ENCODE measurements around the gene UGT1A8.

UGT1A8 gene

GRCh38 chr2:233693963-233694362 is 76.5 kb downstream of the UGT1A8 start:
- H3F3A ChIP-seq (ENCODE audit: insufficient read depth, low read length), result no peaks in the 10 kb centered on the region
- no peaks in the 10 kb centered on the region for H4K20me1 ChIP-seq (ENCODE audit: insufficient read depth, low read length)
- no peaks in the 10 kb centered on the region for H3K9me2 ChIP-seq (replicated peaks; ENCODE audit: insufficient read depth, low read length)
- no peaks in the 10 kb centered on the region for H3K4me1 ChIP-seq (ENCODE audit: low read length)
- H3K9me3 ChIP-seq (replicated peaks; ENCODE audit: insufficient read depth, low read length), result no peaks in the 10 kb centered on the region
- H3K27me3 ChIP-seq (replicated peaks; ENCODE audit: insufficient read depth, low read length), result no peaks in the 10 kb centered on the region
- no peak overlapping the region for H3K4me2 ChIP-seq (ENCODE audit: low read depth, low read length)
- H2AFZ ChIP-seq (ENCODE audit: low read length), result no peak overlapping the region
- no peak for DNase-seq
- TF ChIP-seq, protein P1, sequence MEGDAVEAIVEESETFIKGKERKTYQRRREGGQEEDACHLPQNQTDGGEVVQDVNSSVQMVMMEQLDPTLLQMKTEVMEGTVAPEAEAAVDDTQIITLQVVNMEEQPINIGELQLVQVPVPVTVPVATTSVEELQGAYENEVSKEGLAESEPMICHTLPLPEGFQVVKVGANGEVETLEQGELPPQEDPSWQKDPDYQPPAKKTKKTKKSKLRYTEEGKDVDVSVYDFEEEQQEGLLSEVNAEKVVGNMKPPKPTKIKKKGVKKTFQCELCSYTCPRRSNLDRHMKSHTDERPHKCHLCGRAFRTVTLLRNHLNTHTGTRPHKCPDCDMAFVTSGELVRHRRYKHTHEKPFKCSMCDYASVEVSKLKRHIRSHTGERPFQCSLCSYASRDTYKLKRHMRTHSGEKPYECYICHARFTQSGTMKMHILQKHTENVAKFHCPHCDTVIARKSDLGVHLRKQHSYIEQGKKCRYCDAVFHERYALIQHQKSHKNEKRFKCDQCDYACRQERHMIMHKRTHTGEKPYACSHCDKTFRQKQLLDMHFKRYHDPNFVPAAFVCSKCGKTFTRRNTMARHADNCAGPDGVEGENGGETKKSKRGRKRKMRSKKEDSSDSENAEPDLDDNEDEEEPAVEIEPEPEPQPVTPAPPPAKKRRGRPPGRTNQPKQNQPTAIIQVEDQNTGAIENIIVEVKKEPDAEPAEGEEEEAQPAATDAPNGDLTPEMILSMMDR (IDR thresholded peaks at IDR 0.05; ENCODE audit: low read length), result no peak
- no peak for TF ChIP-seq EZH2phosphoT487 (IDR thresholded peaks at IDR 0.05; ENCODE audit: low read length)
- no peak for TF ChIP-seq EZH2 (optimal IDR thresholded peaks at IDR 0.05; ENCODE audit: low read depth, low read length)
- no peak overlapping the region for H3K4me3 ChIP-seq (ENCODE audit: low read length)
- H3K79me2 ChIP-seq (ENCODE audit: low read length), result no peaks in the 10 kb centered on the region
- H3K27ac ChIP-seq (ENCODE audit: low read length), result no peak overlapping the region
- no peak overlapping the region for H3K9ac ChIP-seq (ENCODE audit: low read length)
- H3K36me3 ChIP-seq (replicated peaks; ENCODE audit: insufficient read depth, low read length), result no peaks in the 10 kb centered on the region

DNA sequence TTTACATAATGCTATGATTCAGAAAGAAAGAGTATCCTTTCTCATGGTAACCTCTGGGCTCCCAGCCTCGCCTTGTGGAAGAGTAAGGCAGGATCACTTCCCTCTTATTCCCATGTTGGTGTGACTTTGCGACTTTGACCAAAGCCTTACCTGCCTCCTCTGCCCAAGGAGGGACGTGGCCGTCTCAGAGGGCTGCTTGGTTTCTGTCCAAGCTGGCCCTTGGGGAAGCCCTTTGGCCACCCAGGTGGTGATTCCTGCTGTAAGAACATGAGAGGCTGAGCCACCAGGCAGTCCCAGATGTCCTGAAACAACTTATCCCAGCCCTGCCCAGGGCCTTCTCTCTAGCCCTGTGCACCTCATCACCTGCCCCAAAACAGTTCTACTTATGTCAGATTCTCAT is 81.3 kb downstream of the UGT1A8 start:
- Histone ChIP-seq H3K4me1 (ENCODE audit: low read length) (no peaks in the 10 kb centered on the region), H3K4me2 (ENCODE audit: low read depth, low read length) (no peak overlapping the region), H3K27me3 (replicated peaks; ENCODE audit: insufficient read depth, low read length) (no peaks in the 10 kb centered on the region), H3K9ac (ENCODE audit: low read length) (no peak overlapping the region), H3K9me3 (replicated peaks; ENCODE audit: insufficient read depth, low read length) (no peaks in the 10 kb centered on the region), H3F3A (ENCODE audit: insufficient read depth, low read length) (no peaks in the 10 kb centered on the region), H3K36me3 (replicated peaks; ENCODE audit: insufficient read depth, low read length) (no peaks in the 10 kb centered on the region), H3K27ac (ENCODE audit: low read length) (no peak overlapping the region), H3K9me2 (replicated peaks; ENCODE audit: insufficient read depth, low read length) (no peaks in the 10 kb centered on the region), H2AFZ (ENCODE audit: low read length) (no peak overlapping the region), H4K20me1 (ENCODE audit: insufficient read depth, low read length) (no peaks in the 10 kb centered on the region), H3K4me3 (ENCODE audit: low read length) (no peak overlapping the region), H3K79me2 (ENCODE audit: low read length) (no peaks in the 10 kb centered on the region)
- no peak for DNase-seq
- TF ChIP-seq, protein P1 (IDR thresholded peaks at IDR 0.05; ENCODE audit: low read length), result no peak
- TF ChIP-seq EZH2 (optimal IDR thresholded peaks at IDR 0.05; ENCODE audit: low read depth, low read length) (no peak), EZH2phosphoT487 (IDR thresholded peaks at IDR 0.05; ENCODE audit: low read length) (no peak)

GRCh38 chr2:233699424-233700027 is 82.1 kb downstream of the UGT1A8 start:
- Histone ChIP-seq H3K9me3 (replicated peaks; ENCODE audit: insufficient read depth, low read length) (no peaks in the 10 kb centered on the region), H3K36me3 (replicated peaks; ENCODE audit: insufficient read depth, low read length) (no peaks in the 10 kb centered on the region), H3F3A (ENCODE audit: insufficient read depth, low read length) (no peaks in the 10 kb centered on the region), H3K27me3 (replicated peaks; ENCODE audit: insufficient read depth, low read length) (no peaks in the 10 kb centered on the region), H3K9ac (ENCODE audit: low read length) (no peak overlapping the region), H2AFZ (ENCODE audit: low read length) (no peak overlapping the region), H4K20me1 (ENCODE audit: insufficient read depth, low read length) (no peaks in the 10 kb centered on the region), H3K4me3 (ENCODE audit: low read length) (no peak overlapping the region), H3K79me2 (ENCODE audit: low read length) (no peaks in the 10 kb centered on the region), H3K4me2 (ENCODE audit: low read depth, low read length) (no peak overlapping the region), H3K9me2 (replicated peaks; ENCODE audit: insufficient read depth, low read length) (no peaks in the 10 kb centered on the region), H3K4me1 (ENCODE audit: low read length) (no peaks in the 10 kb centered on the region), H3K27ac (ENCODE audit: low read length) (no peak overlapping the region)
- no peak for DNase-seq
- TF ChIP-seq, protein P1 (IDR thresholded peaks at IDR 0.05; ENCODE audit: low read length), result no peak
- no peak for TF ChIP-seq EZH2 (optimal IDR thresholded peaks at IDR 0.05; ENCODE audit: low read depth, low read length)
- TF ChIP-seq EZH2phosphoT487 (IDR thresholded peaks at IDR 0.05; ENCODE audit: low read length), result no peak
